ENCODE measurements around the gene ERC1.

DNA sequence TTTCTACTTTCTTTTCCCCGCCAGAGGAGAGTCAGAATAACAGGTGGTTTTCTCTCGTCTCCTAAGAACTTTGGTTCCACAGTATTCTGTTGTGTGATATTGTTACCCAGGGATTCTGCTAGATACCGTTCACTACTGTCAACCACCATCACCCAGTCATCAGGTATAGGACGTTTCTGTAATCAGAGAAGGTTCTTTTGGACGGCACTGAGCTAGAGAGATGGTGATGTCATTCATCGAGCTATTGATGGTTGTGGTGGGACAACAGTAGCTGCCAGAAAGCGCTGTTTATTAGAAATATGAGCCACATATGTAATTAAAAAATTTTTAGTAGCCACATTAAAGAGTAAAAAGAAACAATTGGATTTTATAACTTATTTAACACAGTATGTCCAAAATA is 17.0 kb downstream of the ERC1 start:
- no peak for TF ChIP-seq POLR2AphosphoS5 (IDR thresholded peaks at IDR 0.05)
- TF ChIP-seq POLR2A (IDR thresholded peaks at IDR 0.05) = no peak
- TF ChIP-seq, protein P1, sequence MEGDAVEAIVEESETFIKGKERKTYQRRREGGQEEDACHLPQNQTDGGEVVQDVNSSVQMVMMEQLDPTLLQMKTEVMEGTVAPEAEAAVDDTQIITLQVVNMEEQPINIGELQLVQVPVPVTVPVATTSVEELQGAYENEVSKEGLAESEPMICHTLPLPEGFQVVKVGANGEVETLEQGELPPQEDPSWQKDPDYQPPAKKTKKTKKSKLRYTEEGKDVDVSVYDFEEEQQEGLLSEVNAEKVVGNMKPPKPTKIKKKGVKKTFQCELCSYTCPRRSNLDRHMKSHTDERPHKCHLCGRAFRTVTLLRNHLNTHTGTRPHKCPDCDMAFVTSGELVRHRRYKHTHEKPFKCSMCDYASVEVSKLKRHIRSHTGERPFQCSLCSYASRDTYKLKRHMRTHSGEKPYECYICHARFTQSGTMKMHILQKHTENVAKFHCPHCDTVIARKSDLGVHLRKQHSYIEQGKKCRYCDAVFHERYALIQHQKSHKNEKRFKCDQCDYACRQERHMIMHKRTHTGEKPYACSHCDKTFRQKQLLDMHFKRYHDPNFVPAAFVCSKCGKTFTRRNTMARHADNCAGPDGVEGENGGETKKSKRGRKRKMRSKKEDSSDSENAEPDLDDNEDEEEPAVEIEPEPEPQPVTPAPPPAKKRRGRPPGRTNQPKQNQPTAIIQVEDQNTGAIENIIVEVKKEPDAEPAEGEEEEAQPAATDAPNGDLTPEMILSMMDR (IDR thresholded peaks at IDR 0.05) = no peak

Data from suprapubic skin (tissue), 4 donors.